ENCODE results near the gene SLC38A9. TPM values are rescaled to one million over a fixed set of nuclear protein-coding genes. Genes with fewer than 3 reads are reported as not detected.

SLC38A9 gene
- total and polyA plus RNA-seq, 2 of the 8 experiments (the other 6 are each of a cell fraction or from before 2014, with no cell fraction given), result 29.2 to 43.7 TPM

DNA sequence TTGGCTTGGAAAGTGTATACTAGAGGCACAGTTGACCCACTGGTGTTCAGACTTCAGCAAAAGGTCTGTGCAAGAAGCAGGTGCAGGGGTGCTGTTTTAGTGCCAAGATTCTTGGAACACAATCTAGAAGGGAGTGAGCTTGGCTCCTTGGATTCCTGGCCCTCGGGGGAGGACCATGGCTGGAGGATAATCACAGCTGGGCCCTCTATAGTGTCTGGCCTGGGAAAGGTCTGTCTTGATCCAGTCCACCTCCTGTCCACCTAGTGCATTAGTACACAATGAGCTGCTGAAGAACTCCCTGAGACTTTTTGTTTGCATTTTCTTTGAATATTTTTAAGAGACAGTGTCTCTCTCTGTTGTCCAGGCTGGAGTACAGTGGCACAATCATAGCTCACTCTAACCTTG lies 126.9 kb downstream of the SLC38A9 start (continued):
- TF ChIP-seq CEBPB (IDR thresholded peaks at IDR 0.05; ENCODE audit: low read depth, low read length), result no peak
- TF ChIP-seq, protein P1, sequence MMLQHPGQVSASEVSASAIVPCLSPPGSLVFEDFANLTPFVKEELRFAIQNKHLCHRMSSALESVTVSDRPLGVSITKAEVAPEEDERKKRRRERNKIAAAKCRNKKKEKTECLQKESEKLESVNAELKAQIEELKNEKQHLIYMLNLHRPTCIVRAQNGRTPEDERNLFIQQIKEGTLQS (IDR thresholded peaks at IDR 0.05; ENCODE audit: insufficient read depth, low read depth, low read length), result no peak
- no peak for TF ChIP-seq SP2 (IDR thresholded peaks at IDR 0.05; ENCODE audit: low read length)
- no peak for TF ChIP-seq CBX5 (IDR thresholded peaks at IDR 0.05; ENCODE audit: low read depth, low read length)

All from H1 (cell line).